LHCN-M2 (cell line): ENCODE data around the gene METAP1D. TPM values are rescaled to one million over a fixed set of nuclear protein-coding genes. Genes with fewer than 3 reads are reported as not detected.
"Not testable (repeated sequence)": the region's sequence is repeated elsewhere in the genome, so short reads cannot be mapped to it uniquely, and the experiment has no call there.

ENCODE experiments used
- DNase-seq: peaks from one replicate; pipeline ENCODE4 v3.0.0-alpha.2; 2012; ENCODE audit warnings: low read depth
- total RNA-seq: library from RNA; depleted of rRNA; stranded (reverse); fragments of >200 nt; gene quantifications from 2 replicates; pipeline ENCODE4 v1.2.3, GENCODE V29; 2014

METAP1D gene
- total RNA-seq, 1 experiment from 2014 or later = 8.2 TPM

DNA sequence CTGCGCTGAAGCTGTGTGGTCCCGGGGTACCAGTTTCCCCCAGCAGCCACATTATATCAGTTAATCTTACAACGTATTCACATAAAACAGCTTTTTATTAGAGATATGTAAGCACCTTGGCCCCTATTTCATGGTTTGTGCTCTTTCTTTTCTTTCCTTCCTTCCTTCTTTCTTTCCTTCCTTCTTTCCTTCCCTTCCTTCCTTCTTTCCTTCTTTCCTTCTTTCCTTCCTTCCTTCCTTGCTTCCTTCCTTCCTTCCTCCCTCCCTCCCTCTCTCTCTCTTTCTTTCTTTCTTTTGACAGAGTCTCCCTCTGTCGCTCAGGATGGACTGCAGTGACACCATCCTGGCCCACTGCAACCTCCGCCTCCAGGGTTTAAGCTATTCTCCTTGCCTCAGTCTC, 3.7 kb upstream of the METAP1D start:
- DNase-seq = no peak

DNA sequence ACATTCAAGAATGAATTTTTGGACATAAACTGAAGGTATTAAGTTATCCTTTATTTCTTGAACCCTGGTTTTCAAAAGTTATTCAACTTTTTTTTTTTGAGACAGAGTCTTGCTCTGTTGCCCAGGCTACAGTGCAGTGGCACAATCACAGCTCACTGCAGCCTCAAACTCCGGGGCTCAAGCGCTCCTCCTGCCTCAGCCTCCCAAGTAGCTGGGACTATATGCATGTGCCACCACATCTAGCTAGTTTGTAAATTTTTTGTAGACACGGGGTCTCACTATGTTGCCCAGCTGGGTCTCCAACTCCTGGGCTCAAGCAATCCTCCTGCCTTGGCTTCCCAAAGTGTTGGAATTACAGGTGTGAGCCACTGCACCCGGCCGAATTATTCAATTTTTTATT, 2.7 kb upstream of the METAP1D start:
- DNase-seq = not testable (repeated sequence)

DNA sequence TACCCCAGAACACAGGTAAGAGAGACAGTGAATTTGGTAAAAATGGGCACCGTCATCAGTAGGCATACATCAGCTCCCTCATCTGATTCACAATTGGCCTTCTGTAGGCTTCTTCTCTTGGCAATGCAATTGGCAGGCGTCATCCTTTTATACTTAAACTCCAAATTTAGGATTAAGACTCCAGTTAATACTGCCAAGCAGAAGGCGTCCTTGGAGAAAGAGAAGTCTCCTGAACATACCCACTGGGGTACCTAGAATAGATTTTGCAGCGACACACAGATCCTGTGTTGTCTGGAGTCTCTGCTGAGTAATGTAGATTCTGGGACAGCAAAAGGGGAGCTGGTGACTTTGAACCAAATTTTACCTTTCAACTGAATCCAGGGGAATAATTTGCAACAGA, 592 bp upstream of the METAP1D start:
- DNase-seq = no peak

DNA sequence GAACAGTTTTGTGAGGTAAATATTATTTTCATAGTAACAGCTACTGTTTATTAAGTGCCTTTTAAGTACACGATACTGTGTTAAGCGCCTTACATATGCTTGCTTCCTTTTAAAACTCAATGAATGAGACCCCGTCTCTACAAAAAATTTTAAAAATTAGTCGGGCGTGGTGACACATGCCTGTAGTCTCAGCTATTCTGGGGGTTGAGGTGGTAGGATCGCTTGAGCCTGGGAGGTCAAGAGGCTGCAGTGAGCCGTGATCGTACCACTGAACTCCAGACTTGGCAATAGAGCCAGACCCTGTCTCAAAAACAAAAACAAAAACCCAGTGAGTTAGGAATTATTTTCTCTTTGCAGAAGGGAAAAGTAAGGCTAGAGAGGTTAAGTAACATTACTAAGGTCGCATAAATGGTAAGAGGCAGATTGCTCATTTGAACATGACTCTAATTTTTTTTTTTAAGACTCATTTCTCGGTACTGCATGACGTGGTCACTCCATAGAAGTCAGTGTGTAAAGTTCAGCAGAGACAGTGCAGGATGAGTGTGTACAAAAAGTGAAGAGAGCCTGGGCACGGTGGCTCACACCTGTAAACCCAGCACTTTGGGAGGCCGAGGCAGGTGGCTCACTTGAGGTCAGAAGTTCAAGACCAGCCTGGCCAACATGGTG, 1.1 kb downstream of the METAP1D start:
- DNase-seq = no peak

DNA sequence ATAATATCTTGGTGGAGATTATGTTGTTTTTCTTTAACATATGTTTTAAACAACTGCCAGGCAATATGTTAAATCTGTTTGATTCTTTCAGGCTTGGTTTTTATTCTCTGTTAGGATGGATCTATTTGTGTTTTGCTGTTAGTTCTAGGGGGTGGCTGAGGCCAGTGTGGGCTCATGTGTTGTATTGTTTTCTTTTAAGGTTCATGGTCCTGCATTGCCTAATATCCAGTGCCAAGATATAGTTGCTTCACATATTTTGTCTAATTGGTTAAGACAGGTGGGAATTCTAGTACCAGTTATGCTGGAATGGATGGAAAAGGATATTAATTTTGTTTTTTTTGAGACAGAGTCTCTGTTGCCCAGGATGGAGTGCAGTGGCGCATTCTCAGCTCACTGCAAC, 7.6 kb downstream of the METAP1D start:
- DNase-seq = no peak

DNA sequence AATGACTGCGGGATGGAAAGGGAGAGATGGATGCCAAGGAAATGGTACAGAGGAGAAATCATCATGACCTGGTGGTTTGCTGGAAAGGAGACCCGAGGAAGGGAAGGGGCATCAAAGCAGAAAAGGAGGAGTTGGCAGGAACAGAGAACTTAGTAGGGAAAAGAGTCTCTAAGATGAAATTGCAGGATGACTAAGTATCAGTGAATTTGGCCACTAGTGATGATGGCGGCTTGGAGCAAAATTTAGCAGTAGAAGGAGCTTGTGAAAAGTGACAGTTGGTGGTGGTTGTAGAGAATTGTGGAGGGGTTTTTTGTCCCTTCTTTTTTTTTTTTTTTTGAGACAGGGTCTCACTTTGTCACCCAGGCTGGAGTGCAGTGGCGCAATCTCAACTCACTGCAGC, 10.1 kb downstream of the METAP1D start:
- DNase-seq = no peak

DNA sequence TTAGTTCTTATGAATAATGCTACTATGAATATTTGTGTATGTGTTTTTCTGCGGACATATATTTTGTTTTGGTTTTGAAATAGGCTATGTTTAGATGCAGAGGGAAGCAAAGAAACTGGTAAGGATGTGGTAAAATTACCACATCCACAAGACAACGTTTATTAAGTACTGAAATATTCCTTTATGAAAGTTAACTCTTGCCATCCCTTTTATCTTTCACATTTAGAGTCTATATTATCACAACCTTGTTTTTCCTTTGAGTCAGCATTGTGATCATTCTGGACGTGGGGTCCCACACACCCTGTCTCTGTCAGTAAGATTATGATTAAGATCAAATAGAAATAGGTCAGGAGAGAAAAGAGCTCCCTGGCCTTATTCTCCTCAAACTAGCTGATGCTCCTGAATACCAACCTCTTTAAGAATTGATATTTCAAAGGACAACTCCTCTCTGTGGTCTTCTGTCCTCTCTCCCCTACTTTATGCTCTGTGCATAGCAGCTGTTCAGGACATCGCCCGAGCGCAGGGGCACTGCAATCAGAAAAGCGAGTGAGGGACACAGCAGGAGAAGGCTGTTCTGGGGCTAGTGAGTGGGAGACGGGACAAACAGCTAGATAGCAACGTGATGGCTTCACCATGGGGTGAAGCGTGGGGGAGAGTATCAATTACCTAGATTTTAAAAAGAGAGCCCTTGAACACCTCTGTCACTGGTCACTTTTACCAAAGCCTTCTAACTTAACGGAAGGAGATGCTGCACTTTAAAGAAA, 12.2 kb downstream of the METAP1D start:
- no peak for DNase-seq

DNA sequence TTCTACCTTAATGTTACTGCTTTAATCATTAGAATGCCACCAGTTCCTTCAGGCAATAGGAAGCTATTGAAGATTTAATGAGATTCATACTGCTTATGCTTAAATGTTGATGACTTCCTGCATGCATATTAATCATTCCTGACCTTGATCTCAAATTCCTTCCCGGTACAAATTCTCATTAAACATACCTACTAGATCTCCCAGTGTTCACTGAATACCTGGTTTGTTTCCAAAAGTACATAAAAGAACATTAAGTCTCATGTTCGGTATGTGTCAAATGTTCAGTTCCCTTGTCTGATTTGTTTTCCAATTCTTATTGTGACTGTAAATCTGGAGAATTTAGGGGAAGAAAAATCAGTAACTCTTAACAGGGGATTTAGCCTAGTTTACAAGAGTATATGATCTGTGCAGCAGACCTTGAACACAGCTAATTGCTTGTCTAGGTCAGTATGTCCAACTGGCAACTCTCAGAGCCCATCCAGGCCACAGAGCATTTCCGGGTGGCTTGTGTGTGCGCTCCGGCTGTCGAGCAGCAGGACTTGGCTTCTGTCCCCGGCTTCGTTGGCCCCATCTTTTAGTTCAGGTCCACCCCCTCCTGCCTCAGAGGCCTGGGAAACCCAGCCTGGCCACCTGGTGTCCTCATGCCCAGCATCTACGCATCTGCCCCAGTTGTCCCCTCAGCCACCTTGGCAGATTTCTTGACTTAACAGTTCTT, 13.1 kb downstream of the METAP1D start:
- DNase-seq = no peak

DNA sequence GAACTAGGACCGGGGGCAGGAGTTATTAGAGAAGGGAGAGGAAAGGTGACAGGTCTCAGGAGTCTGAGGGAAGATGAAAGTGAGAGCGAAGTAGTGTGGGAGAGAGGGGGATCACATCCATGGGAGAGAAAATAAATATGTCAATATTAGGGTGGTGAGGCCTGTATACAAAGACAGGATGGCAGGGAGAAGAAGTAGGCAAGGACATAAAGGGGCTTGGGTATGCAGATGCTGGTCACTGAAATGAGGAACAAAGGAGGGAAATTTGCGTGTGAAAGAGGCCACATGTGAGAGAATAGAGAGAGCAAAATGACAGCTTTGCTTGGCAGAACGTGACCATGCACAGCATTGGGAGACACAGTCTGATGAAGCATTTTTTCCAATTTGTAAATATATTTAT, 13.6 kb downstream of the METAP1D start:
- DNase-seq = no peak

DNA sequence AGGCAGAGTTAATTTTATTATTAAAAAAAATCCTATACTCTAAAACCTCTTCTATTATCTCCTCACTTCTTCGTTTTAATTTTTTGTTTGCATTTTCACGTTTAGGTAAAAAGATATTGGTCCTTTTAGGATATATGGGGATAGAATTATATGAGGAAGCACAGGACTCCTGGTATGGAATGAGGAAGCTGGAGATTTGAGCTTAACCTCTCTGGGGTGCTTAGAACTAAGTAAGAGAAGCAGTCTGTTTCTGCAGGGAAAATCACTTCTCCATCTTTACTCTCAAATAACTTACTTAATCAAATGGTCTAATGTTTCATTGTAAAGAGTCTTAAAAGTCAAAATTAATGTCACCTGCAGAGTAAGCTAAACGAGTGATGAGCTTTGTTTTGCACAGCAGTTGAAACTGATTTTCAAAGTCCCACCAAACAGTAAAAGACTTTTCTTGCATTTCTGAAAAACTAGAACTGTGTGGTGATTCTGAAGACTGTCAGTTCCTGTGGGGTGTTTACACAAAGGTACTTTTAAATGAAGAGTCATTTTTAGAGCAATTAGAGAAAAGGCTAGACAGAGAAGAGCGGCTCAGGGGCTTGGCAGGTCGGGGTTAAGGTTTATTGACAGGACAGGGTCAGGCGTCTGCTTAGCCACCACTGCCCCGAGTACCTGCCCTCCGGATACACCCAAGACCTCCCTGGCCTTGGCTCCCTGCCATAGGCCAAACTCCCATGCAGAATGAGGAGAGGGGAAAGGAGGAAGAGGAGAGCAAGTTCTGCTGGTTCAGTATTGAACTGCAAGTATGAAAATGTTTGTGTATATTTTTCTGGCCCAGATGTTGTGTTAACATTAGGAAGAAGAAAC, 21.6 kb downstream of the METAP1D start:
- no peak for DNase-seq

DNA sequence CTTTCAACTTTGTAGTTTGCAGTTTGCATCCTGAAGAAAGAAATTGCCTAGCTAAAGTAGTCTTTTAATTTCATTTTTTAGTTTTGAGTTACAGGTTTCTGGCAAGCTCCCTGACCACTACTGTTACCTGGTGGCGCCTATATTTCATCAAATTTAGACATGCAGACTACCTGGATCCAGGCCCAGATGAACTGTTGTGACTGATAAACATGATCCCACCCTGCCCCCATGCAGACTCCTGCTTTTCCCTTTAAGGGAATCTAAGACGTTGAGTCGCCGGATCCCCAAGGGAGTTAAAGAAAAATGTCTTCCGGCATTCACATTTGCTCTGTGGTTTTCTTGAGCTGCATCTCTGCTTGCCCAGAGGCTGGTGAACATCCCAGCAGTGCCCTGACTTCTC, 22.2 kb downstream of the METAP1D start:
- DNase-seq = peak; percentile 91

DNA sequence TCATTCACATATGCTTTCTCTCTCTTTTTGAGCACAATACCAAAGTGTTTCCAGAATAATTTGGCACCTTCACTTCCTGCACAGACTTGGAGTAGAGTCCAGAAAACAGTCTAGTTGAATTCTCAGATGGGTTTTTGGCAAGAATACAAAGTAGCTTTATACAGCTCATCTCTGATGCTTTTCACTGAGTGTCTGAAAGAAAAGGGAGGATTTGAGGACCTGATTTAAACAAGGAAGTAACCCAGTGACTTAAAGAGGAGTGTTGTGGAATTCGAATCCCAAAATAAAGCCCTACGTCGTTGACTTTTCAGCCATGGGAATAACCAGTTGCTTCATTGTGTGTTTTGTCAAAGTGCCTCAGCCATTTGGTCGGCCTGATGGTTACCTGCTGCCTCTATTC, 31.8 kb downstream of the METAP1D start:
- DNase-seq = no peak

DNA sequence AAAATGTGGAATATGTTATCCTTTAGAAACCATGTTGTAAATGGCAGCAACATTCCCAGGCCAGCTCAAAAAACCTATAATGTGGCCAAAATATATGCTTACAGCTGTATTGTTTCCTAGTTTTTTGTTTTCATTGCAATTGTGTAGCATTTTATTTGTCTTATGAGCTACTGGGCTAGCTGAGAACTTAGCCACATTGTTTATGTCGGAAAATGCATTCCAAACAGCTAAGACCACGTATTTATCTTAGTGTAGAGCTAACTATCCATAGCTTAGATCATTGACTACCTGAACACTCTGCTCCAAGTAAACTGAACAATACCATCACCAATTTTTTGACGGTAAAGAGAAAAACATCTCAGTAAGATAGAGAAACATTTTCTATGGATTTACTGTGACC, 38.4 kb downstream of the METAP1D start:
- no peak for DNase-seq

DNA sequence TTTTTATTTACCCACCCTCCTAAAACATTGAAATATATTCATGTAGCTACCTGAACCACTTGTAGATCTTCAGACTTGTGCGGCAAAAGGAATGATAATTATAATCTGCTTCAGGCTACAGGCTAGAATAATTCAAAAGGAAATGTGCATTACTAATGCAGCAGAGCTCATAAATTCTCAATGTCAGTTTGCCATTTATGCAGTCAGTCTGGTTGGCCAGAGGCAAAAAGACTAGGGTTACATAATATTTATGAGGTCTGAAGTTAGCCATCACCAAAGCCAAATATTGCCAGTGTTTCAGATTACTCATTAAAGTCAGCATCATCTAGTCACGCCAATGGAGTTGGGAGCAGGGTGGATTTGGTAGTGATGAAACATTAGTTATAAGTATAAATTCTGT, 38.9 kb downstream of the METAP1D start:
- DNase-seq = peak; percentile 34

DNA sequence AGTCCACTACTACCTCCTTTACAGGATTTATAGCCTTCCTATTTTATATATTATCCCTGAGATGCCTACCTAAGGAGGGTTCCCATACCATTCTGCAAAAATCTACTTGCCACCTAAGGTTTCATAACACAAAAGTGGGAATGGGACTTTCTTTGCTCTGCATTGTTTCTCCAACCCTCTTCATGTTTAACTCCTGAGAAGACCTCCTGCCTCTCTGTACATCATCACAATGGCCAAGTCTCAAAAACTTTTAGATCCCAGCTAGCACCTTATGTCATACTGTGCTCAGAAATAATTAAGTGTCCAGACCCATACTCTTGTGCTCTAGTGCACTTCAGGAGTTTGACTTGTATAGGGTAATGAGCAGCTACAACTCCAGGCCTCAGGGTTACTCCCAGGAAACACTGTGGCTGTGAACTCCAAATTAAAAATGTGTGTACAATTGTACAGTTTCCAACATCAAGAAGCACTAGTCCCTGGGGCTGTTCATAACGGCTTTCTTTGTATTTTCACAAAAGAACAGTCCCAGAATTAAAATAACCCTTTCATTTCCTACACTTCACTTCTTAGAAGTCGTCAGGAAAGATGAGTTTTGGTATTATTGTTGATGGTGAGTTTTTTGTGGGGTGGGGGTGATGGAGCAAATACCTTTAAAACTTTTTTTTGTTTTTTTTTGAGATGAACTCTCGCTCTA, 39.4 kb downstream of the METAP1D start:
- no peak for DNase-seq

DNA sequence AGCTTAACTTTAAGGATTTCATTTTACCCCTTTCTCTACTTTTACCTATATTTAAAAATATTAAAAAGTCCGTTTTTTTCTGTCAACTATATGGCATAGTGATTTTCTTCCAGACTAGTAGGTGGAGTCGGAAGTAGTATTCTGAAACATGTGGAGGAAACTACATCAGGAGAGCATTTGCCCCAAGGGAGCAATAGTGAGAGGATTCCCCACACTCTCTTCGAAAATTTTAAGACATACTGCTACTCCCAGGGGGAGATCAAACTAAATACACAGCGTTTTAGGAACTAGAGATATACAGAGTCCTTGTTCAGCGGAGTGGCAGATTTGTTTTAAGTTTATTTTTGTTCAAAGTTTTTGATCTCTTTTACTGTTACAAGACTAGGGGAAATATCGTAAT, 40.6 kb downstream of the METAP1D start:
- DNase-seq = no peak

DNA sequence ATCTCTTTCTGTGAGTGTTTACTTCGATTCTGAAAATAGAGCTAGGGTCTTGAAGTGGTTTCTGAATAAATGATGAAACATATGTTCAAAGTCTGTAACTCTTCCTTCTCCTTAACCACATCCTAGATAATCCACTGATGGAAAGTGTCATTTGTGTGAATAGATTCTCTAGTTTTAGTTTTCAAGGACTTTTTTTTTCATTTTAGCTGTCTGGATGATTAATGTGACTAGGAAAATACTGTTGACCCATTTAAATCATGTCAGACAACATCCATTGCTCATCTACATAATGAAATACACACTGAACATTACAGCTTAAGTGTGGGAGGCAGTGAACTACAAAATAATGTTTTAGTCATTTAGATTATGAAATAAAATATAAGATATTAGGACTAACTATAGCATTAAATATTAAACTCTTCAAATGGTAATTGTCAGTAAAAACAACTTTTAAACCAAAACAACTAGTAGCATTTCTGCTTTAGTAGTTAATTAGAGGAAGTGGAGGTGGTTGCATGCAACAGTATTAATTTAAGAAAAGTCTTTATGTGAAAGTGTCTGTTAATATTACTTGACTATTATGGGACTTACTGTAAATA, 46.4 kb downstream of the METAP1D start:
- DNase-seq = no peak

DNA sequence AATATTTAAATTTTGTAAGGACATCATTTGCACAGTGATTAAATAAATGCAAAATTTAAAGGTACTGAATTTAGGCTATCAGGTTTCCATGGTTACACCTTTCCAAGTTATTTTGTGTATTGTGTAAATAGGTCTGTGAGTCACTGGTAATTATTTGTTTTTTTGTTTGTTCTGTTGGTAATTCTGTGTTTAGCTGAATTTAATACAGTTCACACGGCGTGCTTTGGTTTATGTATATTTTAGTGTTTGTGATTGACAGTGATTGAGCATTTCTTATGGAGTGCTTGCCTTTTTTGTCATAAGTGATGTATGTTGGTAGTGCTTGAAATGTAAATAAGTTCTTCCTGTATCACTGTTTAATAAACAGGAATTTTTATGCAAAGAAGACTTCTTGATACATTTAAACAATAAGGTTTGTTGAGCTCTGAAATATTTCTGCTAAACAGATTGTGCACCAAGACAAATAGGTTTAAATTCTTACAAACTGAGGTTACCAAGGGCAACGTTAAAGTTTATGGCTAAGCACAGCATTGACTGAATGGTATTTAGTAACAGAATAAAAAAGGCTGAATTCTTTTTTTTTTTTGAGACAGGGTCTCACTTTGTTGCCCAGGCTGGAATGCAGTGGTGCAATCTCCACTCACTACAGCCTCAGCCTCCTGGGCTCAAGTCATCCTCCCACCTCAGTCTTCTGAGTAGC, 47.3 kb downstream of the METAP1D start:
- DNase-seq = no peak

DNA sequence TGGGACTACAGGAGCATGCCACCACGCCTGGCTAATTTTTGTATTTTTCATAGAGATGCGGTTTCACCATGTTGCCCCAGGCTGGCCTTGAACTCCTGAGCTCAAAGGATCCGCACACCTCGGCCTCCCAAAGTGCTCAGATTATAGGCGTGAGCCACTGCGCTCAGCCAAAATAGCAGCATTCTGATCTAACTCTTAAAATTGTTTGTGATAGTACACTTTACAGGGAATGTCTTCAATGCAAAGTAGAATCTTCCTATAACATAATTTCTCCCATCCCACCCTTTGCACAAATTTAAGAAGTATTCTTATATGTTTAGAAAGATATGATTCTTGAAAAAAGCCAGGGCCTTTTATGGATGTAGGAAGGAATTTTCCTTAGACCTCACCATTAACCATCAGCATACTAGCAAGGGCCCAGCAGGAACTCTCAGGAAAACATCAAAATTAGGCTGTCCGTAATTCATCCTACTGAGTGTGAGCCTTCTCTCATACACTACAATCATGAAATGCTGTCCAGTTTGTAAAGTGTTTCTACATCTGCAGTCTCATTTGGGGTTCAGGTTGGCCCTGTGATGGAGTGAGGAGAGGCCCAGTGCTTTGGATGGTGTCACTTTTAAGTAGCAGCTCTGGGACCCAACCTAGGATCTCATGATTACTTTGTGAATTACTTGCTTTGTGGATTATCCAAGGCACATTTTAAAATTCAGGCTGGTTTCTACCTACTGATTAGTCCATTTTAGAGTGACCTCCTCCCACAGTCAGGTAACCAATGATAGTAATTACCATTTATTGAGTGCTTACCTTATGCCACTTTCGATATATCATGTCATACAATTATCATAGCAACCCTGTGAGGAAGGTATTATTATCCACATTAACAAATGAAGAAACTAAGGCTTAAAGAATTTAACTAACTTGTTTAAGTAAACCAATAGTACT, 48.1 kb downstream of the METAP1D start:
- no peak for DNase-seq
